ENCODE results near the gene NAA80.
"Not testable (repeated sequence)": the region's sequence is repeated elsewhere in the genome, so short reads cannot be mapped to it uniquely, and the experiment has no call there.

NAA80 gene

DNA sequence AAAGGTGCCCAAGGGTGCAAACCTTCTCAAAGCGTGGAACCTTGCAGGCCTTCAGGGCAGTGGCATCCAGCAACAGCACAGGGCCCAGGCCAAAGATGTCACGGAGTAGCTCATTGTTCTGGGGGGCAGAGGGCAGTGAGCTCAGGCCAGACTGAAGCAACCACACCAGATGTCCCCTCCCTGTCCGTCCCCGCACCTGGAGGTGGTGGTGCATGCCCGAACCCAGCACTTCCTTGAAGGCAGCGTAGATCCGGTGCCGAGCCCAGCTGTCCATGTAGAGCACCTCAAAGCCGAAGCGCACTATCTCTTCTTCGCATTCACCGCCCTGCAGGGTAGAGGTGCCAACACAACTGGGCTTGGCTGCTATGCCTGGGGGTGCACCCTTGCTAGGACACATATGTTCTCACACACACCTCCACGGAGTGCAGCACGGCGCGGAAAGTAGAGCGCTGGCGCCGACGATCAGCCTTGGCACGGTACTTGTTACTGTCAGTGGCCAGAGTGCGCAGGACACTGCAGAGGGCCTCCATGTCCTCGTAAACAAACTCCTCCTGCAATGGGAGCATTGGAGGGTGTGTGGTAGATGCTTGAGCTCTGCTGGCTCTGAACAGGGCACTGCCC lies 10.7 kb downstream of the NAA80 start:
- DNase-seq: no peak

DNA sequence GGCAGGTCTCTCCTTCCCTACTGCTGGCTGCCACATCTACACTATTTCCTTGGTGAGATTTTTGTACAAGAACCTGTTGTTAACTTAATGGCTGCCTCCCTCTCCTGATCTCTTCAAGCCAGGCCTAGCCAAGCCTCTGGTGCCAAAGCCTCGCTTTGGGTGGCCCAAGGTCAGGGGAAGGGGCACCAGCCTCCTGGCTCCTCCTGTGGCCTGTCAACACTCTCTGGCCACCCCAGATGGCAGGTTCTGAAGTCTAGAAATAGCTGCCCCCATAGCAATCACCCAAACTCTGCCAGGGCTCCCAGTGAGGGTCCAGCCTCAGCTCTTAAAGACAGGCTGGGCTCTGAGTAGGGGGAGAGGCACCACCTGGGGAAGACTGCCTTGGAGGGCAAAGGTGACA lies 11.9 kb downstream of the NAA80 start:
- no peak for DNase-seq

DNA sequence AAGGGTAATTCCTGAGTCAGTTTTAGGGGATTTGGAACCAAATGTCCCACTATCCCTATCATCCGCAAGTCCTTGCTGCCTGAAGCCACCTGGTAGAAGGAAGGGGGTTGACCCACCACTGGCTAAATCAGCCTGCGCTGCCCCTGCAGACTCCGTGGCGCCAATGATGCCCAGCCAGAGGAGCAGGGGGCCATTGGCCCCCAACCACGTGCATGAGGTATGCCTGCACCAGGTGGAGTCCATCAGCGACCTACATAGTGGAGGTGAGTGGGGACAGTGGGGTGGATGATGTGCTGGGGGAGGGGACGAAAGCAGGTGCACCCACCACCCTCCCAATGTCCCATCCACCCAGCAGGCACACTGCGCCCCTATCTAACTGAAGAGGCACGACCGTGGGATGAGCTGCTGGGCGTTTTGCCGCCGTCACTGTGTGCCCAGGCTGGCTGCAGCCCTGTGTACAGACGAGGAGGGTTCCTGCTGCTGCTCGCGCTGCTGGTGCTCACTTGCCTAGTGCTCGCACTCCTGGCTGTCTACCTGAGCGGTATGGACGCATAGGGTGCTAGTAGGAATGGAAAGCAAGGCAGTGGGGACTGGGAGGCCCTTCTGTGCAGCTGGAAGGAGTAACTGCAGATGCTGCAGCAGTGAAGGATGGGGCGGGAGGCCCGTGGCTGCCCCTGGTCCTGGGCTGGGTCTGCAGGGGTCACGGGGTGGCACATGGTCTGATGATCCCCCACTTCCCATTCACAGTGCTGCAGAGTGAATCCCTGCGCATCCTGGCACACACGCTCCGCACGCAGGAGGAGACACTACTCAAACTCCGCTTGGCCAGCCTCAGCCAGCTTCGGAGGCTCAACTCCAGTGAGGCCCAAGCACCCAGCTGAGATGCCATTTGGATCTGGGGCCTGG lies 12.6 kb downstream of the NAA80 start:
- no peak for DNase-seq

DNA sequence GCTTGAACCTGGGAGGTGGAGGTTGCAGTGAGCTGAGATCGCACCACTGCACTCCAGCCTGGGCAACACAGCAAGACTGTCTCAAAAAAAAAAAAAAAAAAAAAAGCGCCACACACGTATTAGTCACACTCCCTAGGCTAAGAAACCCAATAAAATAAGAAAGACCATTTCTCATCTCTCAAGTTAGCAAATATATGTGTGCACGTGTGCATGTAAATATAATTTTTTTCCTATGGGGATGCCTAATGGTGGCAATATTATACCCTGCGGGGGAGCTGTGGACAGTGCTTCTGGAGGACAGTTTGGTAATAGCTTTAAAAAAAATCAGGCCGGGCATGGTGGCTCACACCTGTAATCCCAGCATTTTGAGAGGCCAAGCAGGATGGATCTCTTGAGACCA lies 15.1 kb downstream of the NAA80 start:
- DNase-seq: not testable (repeated sequence)

DNA sequence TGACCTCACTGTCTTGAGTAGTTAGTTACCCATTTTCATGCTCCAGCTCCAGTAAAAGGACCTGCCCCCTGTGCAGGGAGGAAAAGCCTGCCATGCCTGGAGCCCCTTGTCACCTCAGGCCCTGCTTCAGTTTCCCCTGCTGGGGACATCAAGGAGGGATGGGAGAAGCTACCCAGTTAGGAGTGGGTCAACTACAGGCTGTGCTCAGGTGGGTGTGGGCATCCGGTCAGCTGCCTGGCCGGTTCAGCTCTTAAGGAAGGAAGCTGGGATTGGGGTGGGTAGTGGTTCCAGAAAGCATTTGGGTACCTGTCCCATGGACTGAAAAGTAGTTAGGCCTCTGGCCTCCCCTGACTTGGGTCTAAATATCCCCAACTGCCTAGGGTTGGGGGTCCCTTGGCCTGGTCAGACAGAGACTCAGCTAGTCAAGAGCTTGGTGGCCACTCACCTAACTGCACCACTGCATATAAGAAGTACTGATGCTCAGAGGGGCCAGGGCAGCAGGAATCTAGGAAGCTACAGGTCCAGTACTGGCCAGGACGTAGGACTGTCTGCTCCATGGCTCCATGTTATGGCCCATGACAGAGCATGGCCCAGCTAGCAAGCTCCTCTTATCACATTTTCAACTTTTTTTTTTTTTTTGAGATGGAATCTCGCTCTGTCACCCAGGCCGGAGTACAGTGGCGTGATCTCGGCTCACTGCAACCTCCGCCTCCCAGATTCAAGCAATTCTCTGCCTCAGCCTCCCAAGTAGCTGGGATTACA lies 19.8 kb downstream of the NAA80 start:
- DNase-seq: no peak

DNA sequence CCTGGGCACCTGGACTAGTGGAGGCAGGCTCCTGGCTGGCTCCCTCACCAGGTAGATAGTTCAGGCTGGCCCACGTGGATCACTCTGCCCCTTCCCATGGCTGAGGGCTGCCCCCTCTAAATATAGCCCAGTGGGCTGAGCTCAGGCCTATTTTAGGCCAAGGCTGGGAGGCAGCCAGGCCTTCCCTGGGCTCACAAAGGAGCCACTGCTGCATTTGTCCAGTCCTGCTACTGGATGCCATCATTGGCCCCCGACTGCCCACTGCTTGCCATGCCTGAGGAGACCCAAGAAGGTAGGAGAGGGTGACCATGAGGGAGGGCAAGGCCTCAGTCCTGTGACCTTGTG lies 20.4 kb downstream of the NAA80 start, which contains the start of gene LSMEM2:
Gene LSMEM2 (plus strand): TSS at position 208 of the 345 bp plus-strand sequence. CDS start 27 bp downstream, at position 235.
- no peak for DNase-seq

DNA sequence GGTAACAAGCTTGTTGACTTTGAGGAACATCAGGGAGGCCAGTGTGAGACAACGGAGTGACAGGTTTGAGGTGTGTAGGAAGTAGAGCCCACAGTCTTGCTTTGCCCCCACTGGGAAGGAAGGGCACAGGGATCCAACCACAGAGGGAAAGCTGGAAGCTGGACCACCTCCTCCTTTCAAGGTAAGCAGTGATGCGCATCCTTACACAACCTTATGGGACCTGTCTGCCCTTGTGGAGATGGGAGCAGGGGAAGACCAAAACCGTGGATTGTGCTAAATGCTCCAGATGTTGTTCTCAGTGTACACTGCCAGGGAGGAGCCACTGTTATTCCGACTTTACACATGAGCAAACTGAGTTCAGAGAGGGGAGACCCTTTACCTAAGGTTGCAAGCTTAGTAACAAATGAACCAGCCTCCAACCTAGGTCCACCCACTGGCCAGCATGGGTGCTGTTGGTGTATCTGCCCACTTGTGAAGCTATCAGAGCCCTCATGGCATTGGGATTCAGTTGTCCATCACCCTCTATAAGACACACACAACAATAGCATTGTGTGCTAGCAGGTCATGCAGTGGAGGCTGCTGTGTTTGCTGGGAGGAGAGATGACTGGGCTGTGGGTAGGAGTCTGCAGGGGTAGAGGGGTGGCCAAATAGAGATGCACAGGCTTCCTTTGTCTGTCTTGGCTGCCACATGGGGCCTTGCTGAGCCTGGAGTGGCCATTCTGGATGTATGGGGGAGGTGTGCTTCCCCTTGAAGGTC lies 20.9 kb downstream of the NAA80 start:
- DNase-seq: no peak

DNA sequence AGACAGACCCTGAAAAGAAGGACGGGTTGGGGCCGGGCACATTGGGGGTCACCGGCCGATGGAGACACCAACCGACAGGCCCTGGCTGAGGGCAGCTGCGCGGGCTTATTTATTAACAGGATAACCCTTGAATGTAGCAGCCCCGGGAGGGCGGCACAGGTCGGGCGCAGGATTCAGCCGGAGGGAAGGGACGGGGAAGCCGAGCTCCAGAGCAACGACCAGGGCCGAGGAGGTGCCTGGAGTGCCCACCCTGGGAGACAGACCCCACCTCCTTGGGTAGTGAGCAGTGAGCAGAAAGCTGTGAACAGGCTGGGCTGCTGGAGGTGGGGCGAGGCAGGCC lies 22.5 kb downstream of the NAA80 start:
- no peak for DNase-seq

DNA sequence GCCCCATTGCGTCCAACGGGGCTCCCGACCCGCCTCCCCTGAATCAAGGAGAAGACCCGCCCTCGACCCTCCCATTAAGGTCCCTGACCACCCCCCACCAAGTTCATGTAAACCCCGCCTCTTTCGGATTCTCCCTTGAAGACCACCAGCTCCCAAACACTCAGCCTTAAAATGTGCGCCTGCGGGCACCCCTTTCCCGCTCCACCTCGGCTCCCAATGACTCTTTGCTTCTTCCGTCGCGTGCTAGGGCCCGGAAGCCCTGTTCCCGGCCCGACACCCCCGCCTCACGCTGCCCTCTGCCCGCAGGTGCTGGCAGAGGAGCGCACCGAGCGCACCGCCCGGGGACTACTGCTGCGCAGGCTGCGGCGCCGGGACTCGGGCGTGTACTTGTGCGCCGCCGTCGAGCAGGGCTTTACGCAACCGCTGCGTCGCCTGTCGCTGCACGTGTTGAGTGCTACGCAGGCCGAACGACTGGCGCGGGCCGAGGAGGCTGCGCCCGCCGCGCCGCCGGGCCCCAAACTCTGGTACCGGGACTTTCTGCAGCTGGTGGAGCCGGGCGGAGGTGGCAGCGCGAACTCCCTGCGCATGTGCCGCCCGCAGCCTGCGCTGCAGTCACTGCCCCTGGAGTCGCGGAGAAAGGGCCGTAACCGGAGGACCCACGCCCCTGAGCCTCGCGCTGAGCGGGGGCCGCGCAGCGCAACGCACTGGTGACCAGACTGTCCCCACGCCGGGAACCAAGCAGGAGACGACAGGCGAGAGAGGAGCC lies 23.0 kb downstream of the NAA80 start:
- DNase-seq: no peak

DNA sequence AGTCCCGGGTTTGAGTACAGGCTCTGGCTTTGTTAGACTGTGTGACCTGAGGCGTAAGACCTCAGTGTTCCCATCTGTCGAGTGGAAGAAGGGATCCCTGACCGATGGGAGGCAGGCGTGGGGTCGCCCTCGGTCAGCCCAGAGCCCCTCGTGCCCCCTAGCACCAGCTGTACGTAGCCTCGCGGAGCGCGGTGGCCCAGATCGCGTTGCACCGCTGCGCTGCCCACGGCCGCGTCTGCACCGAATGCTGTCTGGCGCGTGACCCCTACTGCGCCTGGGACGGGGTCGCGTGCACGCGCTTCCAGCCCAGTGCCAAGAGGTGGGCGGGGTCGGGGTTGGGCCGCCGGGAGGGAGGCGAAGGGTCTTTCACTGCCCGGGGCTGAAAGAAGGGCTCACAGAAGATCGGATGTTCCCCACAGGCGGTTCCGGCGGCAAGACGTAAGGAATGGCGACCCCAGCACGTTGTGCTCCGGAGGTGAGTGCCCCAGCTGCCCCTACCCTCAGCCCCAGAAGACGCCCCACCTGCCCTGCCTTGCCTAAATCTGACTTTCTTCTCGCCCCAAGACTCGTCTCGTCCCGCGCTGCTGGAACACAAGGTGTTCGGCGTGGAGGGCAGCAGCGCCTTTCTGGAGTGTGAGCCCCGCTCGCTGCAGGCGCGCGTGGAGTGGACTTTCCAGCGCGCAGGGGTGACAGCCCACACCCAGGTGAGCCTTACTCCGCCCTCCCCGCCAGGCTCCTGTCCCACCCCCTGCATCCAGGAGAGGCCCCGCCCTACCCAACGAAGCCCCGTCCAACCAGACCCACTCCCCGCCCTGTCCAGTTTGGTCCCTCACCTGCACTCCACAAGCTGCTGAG lies 23.8 kb downstream of the NAA80 start:
- no peak for DNase-seq

DNA sequence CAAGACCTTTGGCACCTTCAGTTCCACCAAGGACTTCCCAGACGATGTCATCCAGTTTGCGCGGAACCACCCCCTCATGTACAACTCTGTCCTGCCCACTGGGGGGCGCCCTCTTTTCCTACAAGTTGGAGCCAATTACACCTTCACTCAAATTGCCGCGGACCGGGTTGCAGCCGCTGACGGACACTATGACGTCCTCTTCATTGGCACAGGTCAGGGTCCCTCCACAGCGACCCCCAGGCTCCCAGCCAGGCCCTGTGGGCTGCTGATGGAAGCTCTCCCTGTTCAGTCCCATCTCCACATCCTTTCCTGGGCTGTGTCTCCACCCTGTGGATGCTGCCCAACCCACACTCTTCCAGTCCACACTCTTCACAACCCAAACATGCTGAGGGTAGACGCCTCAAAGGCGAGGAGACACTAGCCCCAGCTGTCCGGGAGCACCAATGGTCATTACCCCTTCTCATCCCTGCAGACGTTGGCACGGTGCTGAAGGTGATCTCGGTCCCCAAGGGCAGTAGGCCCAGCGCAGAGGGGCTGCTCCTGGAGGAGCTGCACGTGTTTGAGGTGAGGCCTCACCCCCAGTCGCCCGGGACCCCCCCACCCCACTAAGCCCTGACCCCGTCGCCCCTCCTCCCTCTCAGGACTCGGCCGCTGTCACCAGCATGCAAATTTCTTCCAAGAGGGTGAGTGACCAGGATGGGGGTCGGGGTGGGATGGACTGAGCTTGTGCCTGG lies 24.7 kb downstream of the NAA80 start:
- DNase-seq: no peak

DNA sequence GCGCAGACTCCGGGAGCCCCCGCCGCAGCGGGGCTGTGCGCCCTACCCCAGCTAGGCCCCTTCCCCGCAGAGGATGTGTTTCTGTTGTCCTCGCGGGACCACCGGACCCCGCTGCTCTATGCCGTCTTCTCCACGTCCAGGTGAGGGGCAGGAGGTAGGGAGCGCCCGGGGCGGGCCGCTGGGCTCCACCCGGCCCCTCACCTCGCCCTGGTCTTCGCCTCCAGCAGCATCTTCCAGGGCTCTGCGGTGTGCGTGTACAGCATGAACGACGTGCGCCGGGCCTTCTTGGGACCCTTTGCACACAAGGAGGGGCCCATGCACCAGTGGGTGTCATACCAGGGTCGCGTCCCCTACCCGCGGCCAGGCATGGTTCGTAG lies 25.5 kb downstream of the NAA80 start:
- no peak for DNase-seq

DNA sequence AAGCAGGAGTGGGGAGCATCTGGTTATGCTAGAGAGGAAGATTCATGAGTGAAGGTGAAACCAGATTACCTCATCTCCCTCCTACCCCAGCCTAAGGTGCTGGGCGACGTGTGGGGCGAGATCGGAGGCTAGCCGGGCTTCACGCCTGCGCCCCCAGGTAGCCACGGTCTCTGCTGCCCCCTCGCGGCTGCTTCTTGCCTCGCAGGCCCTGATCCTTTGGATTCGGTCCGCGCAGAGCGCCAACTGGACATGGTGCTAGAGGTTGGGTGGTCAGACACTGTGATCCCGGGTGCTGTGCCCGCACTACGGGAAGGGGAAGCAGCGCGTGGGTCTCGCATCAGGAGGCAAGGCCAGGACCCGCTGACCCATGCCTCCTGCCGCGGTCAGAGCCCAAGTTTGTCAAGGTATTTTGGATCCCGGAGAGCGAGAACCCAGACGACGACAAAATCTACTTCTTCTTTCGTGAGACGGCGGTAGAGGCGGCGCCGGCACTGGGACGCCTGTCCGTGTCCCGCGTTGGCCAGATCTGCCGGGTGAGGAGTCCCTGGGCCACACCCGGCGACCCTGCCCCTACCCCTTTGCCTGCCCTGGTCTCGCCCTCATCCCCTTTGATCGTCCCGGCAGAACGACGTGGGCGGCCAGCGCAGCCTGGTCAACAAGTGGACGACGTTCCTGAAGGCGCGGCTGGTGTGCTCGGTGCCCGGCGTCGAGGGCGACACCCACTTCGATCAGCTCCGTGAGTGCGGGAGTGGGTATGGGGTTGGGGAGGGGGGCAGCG lies 26.1 kb downstream of the NAA80 start:
- no peak for DNase-seq

DNA sequence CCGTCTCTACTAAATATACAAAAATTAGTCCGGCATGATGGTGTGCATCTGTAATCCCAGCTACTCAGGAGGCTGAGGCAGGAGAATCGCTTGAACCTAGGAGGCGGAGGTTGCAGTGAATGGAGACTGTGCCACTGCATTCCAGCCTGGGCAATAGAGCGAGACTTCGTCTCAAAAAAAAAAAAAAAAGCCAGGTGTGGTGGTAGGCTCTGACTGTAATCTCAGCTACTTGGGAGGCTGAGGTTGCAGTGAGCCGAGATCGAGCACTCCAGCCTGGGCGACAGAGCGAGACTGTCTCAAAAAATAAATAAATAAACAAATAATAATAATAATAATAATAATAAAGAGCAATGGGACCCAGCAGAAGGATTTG lies 26.7 kb downstream of the NAA80 start:
- not testable (repeated sequence) for DNase-seq

DNA sequence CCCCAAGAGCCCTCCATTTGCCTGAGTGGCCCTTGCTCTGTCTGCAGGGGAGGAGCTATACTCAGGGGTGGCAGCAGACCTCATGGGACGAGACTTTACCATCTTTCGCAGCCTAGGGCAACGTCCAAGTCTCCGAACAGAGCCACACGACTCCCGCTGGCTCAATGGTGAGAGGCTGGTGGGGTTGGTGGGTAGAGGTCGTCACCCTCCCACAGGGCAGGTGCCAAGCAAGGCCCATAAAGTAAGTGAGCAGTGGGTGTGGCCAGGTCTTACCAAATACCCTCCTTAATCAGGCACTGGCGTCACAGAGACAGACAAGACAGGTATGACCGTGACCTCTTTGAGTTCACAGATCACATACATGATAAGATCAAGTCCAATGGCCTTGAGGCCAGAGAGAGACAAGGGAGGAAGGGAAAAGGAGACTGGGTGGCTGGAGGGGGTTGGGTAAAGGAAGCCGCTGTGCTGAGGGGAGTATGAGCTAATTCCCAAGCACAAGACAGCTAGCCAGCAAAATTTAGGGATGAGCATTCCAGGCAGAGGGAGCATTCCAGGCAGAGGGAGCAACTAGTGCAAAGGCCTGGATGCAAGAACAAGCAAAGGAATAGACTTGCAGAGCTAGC lies 27.8 kb downstream of the NAA80 start:
- DNase-seq: no peak

DNA sequence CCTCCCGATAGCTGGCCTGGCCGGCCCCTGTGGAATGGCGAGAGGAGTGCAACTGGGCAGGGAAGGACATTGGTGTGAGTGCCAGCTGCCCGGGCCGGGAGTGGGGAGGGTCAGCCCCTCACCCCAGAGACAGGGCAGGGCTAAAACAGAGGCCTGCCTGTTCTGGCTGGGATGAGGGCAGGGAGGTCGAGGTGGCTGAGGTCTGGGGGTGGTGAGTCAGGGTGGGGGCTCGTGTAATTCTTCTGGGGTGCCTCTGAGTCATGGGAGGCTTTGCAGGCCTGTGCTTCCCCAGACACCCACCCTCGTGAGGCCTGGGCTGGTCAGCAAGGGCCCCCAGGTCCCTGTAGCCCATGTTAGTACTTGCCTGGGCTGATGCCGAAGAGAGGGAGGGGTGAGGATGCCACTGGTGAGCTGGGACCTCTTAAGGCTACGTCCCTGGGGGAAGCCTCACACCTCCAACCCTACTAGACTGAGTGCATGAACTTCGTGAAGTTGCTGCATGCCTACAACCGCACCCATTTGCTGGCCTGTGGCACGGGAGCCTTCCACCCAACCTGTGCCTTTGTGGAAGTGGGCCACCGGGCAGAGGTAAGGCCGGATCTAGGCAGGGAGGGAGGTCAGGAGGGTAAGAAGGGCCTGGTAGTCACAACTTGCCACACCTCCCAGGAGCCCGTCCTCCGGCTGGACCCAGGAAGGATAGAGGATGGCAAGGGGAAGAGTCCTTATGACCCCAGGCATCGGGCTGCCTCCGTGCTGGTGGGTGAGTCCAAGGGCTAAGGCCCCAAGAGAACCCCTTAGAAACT lies 28.6 kb downstream of the NAA80 start:
- DNase-seq: no peak

DNA sequence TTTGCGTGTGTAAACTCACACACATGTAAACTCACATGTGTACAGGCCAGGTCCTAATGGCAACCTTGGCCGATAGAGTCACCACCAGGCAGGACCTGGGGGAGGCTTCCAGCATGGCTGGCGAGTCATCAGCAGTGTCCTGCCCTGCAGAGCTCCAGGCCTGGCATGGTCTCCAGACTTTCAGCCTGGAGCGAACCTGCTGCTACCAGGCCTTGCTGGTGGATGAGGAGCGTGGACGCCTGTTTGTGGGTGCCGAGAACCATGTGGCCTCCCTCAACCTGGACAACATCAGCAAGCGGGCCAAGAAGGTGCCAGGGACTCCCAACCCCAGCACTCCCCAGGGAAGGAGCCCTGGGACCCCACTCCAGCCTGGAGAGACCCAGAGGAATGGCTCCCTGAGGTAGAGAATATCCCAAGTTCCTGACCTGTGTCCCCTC lies 29.2 kb downstream of the NAA80 start:
- no peak for DNase-seq

DNA sequence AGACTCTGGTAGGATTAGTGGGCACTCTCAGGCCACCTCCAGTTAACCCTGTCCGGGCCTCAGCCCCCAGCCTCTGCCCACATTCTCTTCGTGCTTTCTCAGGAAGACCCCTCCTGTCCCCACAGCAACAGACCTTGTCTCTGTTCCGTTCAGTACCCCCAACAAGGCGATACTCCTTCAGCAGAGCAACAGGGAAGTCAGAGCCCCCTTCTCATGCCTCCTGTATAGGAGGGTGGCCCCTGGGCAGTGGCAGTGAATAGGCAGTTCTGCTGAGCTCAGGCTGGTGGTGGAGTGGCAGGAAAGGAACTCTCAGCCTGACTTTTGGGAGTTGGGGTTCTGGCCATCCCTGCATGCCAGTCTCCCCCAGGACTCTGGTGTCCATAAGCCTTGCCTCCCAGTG lies 29.7 kb downstream of the NAA80 start:
- DNase-seq: no peak
